Activated CD4-positive, alpha-beta T cell treated with anti-CD3 and anti-CD28 coated beads, Interleukin-2, Interleukin-4, amounts not matched to agents 100 ng/mL and 50 ng/mL, durations not matched to agents 16 hours and 8 hours (primary cell): Measurements from ENCODE around the gene KDM4C.
"Not testable (repeated sequence)": the region's sequence is repeated elsewhere in the genome, so short reads cannot be mapped to it uniquely, and the experiment has no call there.

Experiments used
- DNase-seq: peaks from one replicate; pipeline ENCODE4 v3.0.0-alpha.2; 2020; ENCODE audit warnings: low spot score

The KDM4C gene

DNA sequence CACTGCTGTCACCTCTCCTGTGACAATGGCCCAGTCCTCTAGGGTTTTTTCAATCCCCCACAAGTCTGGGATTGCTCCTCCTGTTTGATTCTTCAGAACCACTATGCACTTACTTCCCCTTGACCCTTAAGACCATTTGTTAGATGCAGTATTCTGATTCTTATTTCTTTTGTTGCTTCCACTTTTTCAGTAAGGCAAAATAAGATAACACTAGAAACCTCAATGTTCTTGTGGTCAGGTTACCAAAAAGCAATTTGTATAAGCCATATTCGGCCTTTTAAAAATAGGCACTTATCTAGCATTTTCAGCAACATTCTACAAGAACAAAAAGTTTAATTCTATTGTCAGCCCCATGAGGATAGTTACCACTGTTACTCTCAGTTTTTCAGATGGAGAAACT lies 220.0 kb downstream of the KDM4C start:
- no peak for DNase-seq

DNA sequence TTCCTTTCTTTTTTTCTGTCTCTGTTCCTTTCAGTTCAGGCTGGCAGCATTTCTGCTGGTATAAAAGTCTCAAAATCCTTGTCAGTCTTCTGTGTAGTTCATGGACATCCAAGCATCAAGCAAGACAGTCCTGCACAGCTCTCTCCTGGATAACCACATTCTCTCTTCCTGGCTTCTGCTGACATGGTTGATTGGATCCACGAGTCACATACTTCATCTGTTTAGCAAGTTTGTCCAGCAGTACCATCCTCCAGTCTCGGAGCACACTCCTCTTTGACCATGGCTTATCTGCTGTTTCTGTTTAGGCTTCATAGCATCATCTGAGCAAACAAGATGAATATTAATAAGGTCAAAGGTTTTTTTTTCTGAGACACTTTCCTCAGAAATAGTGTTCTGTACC lies 220.8 kb downstream of the KDM4C start:
- DNase-seq, result no peak

DNA sequence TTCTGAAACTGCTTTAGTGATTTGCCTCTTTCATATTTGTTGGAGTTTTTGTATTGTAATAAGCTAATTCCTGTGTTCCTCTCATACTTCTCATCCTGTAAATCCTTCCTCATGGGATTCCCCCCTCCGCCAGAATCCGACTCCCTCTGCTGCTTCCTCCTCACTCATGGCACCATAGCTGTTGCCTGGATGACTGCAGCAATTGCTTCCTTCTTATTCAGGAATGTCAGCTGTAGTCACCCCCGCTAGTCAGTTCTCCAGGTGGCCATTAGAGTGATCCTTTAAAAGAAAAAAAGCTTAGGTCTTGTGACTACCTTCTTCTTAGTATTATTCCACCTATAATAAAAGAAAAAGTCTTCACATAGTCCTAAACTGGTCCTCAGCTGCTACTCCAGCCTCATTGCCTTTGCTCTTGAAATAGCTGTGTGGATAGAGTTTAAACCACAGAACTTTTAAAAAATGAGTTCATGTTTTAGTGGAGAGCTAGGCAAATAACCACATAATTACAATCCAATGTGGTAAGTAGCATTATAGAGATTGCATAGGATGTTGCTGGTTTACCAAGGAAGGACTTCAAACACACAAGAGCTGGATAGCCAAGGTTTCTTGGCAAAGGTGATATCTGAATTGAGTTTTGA lies 227.3 kb downstream of the KDM4C start:
- DNase-seq, result no peak

DNA sequence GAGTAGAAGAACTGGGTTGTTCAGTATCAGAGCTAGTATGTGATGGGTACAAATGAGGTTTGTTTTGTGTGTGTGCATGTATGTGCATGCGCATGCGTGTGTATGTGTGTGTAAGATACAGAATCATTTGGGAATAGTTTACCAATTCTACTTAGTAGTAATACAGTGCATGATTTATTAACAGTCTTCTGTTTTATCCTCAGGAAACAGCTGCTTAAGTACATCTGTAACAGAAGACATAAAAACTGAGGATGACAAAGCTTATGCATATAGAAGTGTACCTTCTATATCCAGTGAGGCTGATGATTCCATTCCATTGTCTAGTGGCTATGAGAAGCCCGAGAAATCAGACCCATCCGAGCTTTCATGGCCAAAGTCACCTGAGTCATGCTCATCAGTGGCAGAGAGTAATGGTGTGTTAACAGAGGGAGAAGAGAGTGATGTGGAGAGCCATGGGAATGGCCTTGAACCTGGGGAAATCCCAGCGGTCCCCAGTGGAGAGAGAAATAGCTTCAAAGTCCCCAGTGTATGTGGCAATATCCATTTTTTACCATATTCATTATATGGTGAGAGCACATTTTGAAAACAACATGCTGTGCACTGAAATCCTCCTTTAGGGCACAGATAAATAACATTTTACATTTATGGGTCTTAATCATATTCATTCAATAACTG lies 228.5 kb downstream of the KDM4C start:
- DNase-seq, result no peak

DNA sequence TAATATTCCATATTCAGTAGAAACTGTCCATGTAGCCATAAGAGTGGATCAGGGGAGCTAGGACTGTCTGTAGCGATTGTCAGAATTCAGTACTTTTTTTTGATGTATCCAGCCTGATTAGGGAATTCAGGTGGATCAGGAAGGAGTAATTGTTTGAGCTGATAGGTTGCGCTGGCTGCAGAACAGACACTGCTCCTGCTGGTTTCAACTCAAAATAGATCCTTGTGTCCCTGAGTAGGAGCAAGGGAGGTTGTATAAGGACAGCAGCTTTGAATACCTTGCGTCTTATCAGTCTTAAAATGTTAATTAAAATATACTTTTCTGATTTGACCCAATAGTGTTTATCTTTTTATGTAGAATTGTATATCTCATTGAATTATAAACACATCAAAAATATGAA lies 229.6 kb downstream of the KDM4C start:
- no peak for DNase-seq

DNA sequence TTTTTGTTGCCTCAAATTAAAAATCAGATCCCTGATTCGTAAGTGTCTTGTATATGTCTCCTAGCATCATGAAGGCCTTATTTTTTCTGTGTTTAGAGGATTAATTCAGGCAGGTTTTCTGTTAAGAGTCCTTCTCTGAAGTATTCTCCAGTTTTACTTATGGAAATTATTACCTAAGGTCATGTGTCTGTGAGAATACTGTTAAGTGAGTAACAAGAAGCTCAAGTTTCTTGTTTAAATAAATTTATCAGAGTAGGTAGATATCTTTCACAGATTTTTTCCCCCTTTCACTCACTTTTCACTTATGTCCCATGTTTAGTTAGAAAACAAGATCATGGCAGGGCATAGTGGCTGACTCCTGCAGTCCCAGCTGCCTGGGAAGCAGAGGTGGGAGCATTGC lies 233.6 kb downstream of the KDM4C start:
- no peak for DNase-seq

DNA sequence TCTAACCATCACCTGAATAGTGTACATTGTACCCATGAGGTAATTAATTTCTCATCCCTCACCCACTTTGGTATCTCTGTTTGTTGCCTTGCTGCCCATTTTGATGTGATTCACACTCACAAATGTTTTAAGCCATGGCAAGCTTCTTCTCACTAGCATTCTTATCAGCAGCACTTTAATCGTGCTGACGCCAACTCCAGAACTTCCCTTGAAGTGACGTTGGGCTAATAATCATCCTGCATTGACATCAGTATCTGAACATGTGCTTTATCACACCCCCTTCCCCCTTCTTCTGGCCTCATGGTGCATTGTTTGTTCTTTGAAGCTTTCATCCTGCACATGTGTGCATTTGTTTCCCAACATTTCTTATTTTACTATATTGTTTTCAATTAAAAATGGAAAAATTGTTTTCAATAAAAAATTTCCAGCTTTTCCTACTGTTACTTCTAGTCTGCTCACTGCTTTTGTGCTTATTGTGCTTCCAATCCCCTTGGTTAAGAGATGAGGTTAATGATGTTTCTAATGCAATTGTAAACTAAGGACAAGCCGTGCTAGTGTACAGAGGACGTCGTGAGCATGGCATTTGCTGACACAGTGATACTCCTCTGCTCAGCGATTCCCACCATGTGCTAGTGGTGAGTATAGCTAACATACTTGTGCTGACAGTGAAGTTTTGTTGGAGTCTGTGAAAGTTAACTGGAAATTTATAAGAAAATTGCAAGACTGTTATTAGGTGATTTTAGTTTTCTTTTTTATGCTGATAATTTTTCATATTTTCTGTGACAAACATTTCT lies 238.5 kb downstream of the KDM4C start:
- DNase-seq, result no peak

DNA sequence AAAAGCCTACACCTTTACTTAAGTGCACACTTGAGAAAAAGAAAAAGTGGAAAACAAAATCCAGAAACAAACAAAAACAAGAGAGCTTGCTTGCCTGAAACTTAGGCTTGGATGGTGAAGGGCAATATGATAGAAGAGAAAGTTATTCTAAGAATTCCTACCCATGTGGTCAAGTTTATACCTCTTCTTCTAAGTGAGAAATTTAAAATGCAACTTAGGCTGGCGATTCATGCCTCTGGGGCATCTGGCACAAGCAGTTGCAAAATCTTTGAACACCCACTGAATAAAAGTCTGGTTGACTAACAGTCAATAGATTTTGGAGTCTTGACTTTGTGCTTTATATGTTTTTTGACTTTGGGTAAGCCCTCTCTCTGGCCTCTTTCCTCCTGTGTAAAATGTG lies 239.6 kb downstream of the KDM4C start:
- no peak for DNase-seq

DNA sequence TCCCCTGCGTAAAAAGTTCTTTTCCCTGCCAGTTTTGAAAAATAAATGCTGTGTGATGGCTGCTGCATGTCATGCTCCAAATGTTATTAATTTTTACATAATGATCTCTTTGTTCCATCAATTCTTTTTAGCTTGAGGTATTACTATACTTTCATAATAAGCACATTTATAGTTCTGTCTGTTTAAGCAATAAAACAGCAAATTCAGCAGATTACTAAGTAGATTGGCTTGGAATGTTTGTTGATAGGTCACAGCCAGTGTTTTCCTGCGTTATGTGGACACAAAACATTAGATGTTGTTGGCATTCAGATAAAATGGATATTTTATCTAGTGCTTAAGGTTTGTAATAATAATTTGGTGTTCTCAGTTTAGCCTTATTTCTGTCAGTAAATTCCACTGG lies 242.0 kb downstream of the KDM4C start:
- no peak for DNase-seq

DNA sequence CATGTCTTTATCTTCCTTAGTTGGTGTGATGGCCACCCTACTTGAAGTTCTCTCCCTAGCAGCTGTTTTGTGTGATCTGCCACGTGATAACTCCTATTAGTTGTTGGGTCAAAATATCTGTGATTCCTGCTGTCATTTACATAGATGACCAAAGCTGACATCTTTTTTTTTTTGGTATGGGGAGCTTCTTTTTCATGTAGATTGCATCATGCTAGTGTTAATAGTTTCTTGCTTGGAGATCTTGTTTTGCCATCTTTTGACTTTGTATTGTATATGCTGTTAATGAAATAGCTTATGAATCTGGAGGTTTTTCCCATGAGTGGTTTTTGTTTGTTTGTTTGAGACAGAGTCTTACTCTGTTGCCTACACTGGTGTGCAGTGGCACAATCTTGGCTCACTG lies 243.8 kb downstream of the KDM4C start:
- DNase-seq, result no peak

DNA sequence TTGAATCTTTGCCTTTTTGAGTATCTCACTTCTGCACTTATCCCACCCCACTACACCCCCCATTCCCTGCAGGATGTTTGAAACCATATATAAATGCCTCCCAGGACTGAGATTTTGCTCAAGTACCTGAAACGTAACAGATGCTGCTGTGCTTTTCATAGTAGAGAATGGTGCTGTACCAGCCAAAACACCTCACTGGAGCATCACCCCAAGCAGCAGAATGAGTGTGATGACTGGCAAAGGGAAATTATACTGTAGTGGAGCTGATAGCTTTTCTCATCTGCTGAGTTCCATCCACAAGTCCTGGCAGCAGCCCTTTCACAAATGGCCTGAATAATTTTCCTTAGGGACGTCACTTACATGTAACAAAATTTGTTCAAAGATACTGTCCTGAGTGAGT lies 246.1 kb downstream of the KDM4C start:
- DNase-seq, result no peak

DNA sequence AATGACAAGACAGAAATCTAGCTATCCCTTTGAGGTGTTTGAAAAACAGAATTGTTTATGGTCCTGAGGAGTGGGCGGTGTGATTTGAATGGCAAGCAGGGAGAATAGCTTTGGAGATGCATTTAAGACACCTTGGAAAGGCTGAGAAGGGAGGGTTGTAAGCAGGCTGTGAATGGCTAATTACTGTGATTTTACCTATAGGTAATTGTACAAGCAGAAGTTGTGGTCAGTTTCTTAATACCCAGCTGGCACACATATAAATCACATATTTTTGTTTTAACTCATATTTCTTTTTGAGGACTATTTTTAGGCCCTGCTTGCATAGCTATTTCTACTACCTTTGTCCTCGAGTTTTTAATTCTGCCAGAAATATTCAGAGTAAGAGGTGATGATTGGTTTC lies 248.6 kb downstream of the KDM4C start:
- DNase-seq, result no peak

DNA sequence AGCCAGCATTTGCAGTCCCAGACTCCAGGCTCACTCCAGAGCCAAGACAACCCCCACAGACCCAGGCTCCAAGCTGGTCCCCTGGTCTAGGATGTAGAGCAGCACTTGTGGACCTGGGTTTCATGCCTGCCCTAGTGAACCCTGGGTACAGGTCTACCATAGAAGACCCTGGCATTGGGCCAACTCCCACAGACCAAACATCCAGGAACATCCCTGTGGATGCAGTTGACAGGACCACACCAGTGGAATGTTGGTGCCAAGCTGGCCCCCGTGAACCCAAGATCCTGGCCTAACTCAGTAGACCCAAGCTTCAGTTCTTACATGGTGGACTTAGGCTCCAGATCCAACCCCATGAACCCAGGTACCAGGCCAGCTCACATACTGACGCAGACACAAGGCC lies 250.6 kb downstream of the KDM4C start:
- DNase-seq, result no peak

DNA sequence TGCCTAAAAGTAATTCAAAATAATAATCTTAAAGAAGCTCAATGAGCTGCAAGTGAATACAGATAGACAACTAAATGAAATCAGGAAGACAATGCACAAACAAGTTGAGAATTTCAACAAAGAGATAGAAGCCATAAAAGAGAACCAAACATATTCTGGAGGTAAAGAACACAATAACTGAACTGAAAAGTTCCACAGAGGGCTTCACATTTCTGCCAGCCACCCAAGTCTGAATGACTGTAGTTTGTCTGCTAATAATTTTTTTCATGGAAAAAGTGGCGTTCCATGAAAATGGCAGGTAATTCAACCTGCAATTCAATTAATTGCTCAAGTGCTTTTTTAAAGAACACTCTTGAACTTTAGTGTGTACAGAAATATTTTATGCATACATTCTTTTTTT lies 251.3 kb downstream of the KDM4C start:
- no peak for DNase-seq

DNA sequence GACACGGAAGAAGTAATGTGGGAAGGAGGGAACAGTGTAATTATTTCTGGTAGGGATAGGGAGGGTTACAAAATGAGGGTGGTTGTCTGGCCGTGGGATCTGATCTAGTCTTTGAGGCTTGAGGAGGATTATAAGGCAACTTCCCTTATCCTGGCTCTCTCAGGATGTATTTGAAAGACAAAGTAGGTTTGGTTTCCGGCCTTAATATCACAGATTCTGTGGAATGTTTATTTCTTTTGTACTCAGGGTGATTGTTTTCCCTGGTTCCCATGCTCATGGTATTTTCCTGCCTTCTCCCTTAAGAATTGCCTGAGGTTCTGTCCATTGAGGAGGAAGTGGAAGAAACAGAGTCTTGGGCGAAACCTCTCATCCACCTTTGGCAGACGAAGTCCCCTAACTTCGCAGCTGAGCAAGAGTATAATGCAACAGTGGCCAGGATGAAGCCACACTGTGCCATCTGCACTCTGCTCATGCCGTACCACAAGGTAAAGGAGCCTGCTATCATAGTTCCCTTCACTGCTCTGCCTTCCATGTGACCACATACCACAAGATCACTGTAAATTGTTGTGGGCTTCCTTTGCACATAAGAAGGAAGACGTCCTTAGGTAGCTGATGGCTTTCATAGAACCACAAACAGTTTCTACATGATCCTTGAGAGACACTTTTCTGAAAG lies 253.8 kb downstream of the KDM4C start:
- DNase-seq, result peak; percentile 15

DNA sequence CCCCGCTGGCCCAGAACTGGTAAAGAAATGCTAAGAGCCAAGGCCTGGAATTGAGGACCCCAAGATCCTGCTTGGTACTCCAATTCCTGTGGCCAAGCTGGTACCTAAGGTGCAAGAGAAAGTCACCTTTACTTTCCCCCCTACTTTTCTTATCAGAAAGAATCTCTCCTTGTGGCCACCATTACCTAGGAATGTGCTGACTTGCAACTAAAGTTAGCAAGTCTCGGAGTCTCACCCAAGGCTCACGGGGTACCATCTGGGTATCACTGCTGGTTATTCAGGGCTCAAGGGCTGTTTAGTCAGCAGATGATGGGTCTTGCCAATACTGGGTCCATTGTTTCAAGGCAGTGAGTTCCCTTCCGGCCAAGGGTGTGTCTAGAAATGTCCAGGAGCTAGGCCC lies 270.2 kb downstream of the KDM4C start:
- DNase-seq, result no peak

DNA sequence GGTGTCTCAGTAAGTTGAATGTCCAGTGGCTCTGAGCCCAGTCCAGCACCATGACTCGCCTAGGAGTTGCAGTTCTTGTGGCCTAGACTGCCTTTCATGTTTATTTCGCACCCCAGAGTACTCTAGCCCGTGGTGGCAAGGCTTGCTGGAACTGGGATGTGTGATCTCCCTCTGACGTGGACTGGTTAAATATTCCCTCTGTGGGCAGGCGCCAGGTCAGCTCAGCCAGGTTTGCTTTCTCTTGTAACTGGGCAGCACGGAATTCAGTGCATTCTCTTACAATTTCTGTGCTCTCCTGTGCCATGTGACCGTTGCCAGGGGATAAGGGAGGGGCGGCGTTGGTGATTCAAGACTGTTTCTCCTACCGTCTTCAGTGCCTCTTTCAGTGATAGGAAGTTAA lies 270.8 kb downstream of the KDM4C start:
- DNase-seq, result no peak

DNA sequence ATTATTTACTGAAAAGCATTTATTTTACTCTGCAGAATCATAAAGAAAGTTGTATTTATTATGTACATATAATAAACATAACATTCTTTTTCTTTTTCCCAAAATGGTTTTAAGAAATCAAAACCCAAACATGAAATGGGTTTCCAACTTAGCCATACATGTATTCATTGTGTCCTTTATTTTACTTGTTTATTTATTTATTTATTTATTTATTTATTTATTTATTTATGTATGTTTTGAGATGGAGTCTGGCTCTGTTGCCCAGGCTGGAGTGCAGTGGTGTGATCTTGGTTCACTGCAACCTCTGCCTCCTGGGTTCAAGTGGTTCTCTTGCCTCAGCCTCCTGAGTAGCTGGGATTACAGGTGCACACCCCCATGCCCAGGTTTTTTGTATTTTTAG lies 273.2 kb downstream of the KDM4C start:
- not testable (repeated sequence) for DNase-seq

DNA sequence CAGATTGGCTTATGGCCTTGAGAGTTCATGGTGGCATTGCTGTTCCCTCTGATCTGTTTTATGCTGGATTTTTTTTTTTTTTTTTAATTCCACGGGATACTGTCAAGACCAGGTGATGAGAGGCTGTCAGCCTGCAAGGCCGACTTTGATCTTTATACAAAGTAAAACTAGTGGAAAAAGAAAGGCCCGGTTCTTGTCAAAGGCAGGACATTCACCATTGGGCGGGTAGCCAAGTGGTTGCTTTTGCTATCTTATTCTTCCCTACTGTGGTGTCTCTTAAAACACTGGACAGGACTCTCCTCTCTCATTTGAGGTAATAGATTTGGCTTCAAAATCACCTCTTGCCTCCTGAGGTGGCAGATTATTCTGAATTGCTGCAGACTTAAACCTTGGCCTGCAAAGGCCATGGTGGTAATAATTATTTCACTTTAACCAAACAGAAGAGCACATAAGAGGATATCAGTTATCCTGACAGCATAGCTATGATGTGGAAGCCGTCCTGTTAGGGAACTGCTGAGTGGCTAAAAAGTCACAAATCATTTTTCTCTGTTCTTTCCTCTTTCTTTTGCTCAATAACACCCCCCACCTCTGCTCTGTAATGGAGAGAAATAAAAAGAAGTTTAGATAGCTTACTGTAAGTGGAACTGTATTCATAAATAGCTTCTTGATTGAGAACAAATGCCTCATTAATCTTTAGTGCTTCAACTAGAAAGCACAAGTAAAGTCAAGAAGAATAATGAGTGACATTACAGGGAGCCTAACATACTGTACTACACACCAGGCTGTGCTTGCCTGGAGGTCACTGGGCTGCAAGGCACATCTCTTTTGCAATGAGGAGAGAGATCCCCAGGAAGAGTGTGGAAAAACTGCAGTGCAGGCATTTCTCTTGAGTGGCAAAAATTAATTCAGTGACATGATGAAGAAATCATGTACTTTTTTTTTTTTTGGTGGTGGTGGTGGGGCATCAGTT lies 275.6 kb downstream of the KDM4C start:
- DNase-seq, result no peak

DNA sequence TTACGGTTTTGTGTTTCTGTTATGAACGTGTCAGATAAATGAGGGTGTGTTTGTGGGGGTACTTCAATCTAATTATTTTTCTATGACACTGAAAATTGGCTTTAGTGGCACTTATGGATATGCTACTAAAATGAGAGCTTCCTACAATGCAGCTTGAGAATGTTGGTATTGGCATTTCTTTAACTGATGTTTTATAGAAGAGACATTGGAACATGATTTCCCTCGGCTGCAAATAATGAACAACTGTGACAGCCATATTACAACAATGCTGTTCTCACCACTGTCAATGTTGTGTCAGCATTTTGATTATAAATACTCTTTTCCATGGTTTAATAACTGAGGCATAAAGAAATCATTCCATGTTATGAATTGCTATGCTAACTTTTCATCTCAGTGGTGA lies 279.4 kb downstream of the KDM4C start:
- DNase-seq, result no peak

DNA sequence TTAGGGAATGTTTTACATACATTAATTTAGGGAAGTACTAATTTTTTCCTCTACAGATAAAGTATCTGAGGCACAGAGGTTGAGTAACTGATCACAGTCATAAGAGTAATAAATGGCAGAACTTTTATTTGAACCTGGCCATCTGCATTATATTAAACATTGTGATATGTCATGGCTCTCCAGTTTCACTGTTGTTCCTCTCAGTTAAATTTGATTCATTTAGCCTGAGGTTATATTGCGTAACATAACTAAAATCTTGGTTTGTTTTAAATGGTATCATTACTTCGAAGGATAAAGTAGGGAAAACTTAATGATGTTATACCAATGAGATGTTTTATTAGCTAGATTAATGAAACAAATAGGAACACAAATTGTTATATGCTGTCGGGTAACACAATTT lies 284.4 kb downstream of the KDM4C start:
- DNase-seq, result no peak

DNA sequence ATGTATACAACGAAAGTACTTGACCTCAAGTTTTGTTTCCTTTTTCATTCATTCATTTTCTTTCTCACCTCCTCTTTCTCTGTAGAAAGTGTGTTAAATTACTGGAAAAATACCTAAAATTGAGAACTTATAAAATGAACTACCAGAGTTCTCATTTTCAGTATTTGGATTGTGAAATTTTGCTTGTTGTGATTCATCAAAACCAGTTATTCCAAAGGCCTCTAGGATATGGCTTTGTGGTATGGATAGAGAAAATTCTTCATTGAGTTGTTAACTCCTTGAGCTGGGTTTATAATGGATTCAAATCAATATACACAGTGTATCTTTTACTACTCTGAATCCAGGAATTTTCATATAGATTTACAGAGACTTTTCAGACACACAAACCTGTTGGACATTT lies 287.6 kb downstream of the KDM4C start:
- no peak for DNase-seq
